Endothelial cell of umbilical vein (primary cell): ENCODE data around the gene MLC1. TPM values are rescaled to one million over a fixed set of nuclear protein-coding genes. Genes with fewer than 3 reads are reported as not detected.

Experiments used
- BruUV-seq: library from RNA; stranded (reverse); fragments of 400-500 nt; replicated peaks from 2 replicates; lab custom pipeline; 2021; lab: Mats Ljungman, UMichigan
- CTCF ChIA-PET: fragments of 300-600, 350-600 bp; sonication (Branson Sonifier 250); formaldehyde crosslinking; loops from one replicate; lab custom pipeline; 2021; ENCODE audit warnings: antibody characterized with exemption, inconsistent platforms; lab: Charles Lee
- POLR2A ChIA-PET: fragments of 300-600, 350-600 bp; sonication (Branson Sonifier 250); formaldehyde crosslinking; loops from one replicate; lab custom pipeline; 2021; ENCODE audit warnings: antibody characterized with exemption, inconsistent platforms; lab: Charles Lee
- DNase-seq: peaks from one replicate; pipeline ENCODE4 v3.0.0-alpha.2; 2011; ENCODE audit warnings: low read depth, low spot score
- FAIRE-seq: peaks from 2 replicates; lab custom pipeline; 2011; peaks lifted over from hg19 to GRCh38; lab: Jason Lieb, UNC
- H2AFZ ChIP-seq: 2 replicates; pipeline ENCODE4 v1.6.0; 2012; ENCODE audit warnings: low read depth, low read length, control low read depth, inconsistent platforms
- H3K27ac ChIP-seq: 2 replicates; pipeline ENCODE4 v1.5.1; 2011; ENCODE audit warnings: low read depth, mild to moderate bottlenecking, control low read depth, low read length, moderate library complexity; ENCODE audit not compliant: insufficient read depth
- H3K27me3 ChIP-seq, 2 experiments: 2 replicates each; pipeline versions ENCODE4 v1.6.0 to v1.6.1; 2011; ENCODE audit warnings: low read length in 2 of 2, mixed read lengths in 1 of 2; ENCODE audit not compliant: control insufficient read depth in 2 of 2, insufficient read depth in 2 of 2
- H3K36me3 ChIP-seq, 2 experiments: 2 replicates in 1 of 2; 3 replicates in 1 of 2; pipeline ENCODE4 v1.5.1; 2011; ENCODE audit warnings: low read length in 2 of 2, mild to moderate bottlenecking in 1 of 2, moderate library complexity in 1 of 2; ENCODE audit not compliant: control insufficient read depth in 2 of 2, insufficient read depth in 2 of 2; ENCODE audit errors: extremely low read depth in 1 of 2
- H3K4me1 ChIP-seq: 3 replicates; pipeline ENCODE4 v1.5.1; 2011; ENCODE audit warnings: mild to moderate bottlenecking, low read length; ENCODE audit not compliant: control insufficient read depth, insufficient read depth; ENCODE audit errors: extremely low read depth
- H3K4me2 ChIP-seq: 2 replicates; pipeline ENCODE4 v1.6.1; 2011; ENCODE audit warnings: low read length, control low read depth, mixed read lengths; ENCODE audit not compliant: insufficient read depth
- H3K4me3 ChIP-seq, 3 experiments: fragments of 200-600 bp in 1 of 3; sonication (generic), shearing (Covaris generic) in 1 of 3; replicated peaks in 1 of 3; 2 replicates each; pipeline ENCODE4 v1.5.1; 2011 to 2016; ENCODE audit warnings: control low read depth in 3 of 3, low read length in 3 of 3, mild to moderate bottlenecking in 2 of 3, inconsistent platforms in 1 of 3, low read depth in 1 of 3, moderate library complexity in 1 of 3; ENCODE audit not compliant: insufficient read depth in 1 of 3
- H3K79me2 ChIP-seq: 2 replicates; pipeline ENCODE4 v1.6.0; 2012; ENCODE audit warnings: low read length, inconsistent platforms; ENCODE audit not compliant: control insufficient read depth, insufficient read depth
- H3K9ac ChIP-seq: replicated peaks from 2 replicates; pipeline ENCODE3; 2011; ENCODE audit warnings: low read length, control low read depth; ENCODE audit not compliant: insufficient read depth; ENCODE audit errors: extremely low read depth
- H3K9me1 ChIP-seq: replicated peaks from 3 replicates; pipeline ENCODE4 v1.6.0; 2011; ENCODE audit warnings: mild to moderate bottlenecking, low read length; ENCODE audit not compliant: control insufficient read depth, insufficient read depth; ENCODE audit errors: extremely low read depth
- H3K9me3 ChIP-seq: replicated peaks from 2 replicates; pipeline ENCODE4 v1.5.1; 2012; ENCODE audit warnings: low read length, inconsistent platforms; ENCODE audit not compliant: control insufficient read depth, insufficient read depth
- H4K20me1 ChIP-seq: replicated peaks from 2 replicates; pipeline ENCODE3; 2011; ENCODE audit warnings: mild to moderate bottlenecking, low read length; ENCODE audit not compliant: control insufficient read depth, insufficient read depth; ENCODE audit errors: extremely low read depth
- EZH2 ChIP-seq: IDR thresholded peaks from 2 replicates; pipeline ENCODE4 v1.6.1; 2012; ENCODE audit warnings: borderline replicate concordance, low read depth, mild to moderate bottlenecking, moderate library complexity, low read length, inconsistent platforms; ENCODE audit not compliant: severe bottlenecking
- FOS ChIP-seq: IDR thresholded peaks from 2 replicates; pipeline ENCODE4 v1.6.1; 2011; ENCODE audit warnings: mild to moderate bottlenecking, low read length, moderate library complexity, borderline replicate concordance; ENCODE audit not compliant: insufficient read depth
- GATA2 ChIP-seq: IDR thresholded peaks from 2 replicates; pipeline ENCODE4 v1.7.0; 2011; ENCODE audit warnings: low read depth, mild to moderate bottlenecking, moderate library complexity, mixed read lengths, low read length; ENCODE audit not compliant: insufficient read length, insufficient read depth
- JUN ChIP-seq: IDR thresholded peaks from 2 replicates; pipeline ENCODE4 v1.6.1; 2011; ENCODE audit warnings: borderline replicate concordance, low read depth; ENCODE audit not compliant: insufficient read length, insufficient read depth
- MYC ChIP-seq: IDR thresholded peaks from one replicate; pipeline ENCODE4 v1.6.1; 2011; ENCODE audit warnings: mild to moderate bottlenecking, low read depth, low read length
- POLR2A ChIP-seq: IDR thresholded peaks from 2 replicates; pipeline ENCODE4 v1.6.1; 2012; ENCODE audit warnings: low read depth, mild to moderate bottlenecking, control low read depth, low read length
- POLR2AphosphoS5 ChIP-seq: IDR thresholded peaks from 2 replicates; pipeline ENCODE4 v1.6.1; 2012; ENCODE audit warnings: low read depth, mild to moderate bottlenecking, control low read depth, low read length, moderate library complexity; ENCODE audit not compliant: insufficient read depth
- dilution Hi-C: fragments of 300-500 bp; cut with MboI; formaldehyde crosslinking; loops from one replicate; pipeline ENCODE4 v1.15.0; 2019; ENCODE audit warnings: low sequenced_read_pairs; ENCODE audit not compliant: extremely low pct_ligation_motif_present
- intact Hi-C: fragments of 100-400 bp; cut with micrococcal nuclease; formaldehyde crosslinking; loops from one replicate; pipeline ENCODE4 v1.10.0; 2022
- polyA plus RNA-seq, 4 experiments: library from polyadenylated mRNA; depleted of rRNA in 3 of 4; stranded (reverse) in 3 of 4; unstranded in 1 of 4; fragments of >200 nt; gene quantifications; 2 replicates each; pipeline versions ENCODE4 v1.2.1 to v1.2.3, GENCODE V29; 2011 to 2012; ENCODE audit warnings: missing spikeins in 1 of 4
- total RNA-seq: library from RNA; stranded (reverse); gene quantifications from 2 replicates; pipeline ENCODE4 v1.2.3, GENCODE V29; 2021
- TF ChIP-seq, protein P1 (sequence below): IDR thresholded peaks from 2 replicates; pipeline ENCODE4 v1.6.1; 2011; ENCODE audit not compliant: insufficient read depth, insufficient read length
- TF ChIP-seq, protein P2 (sequence below), 2 donors: IDR thresholded peaks; 1 replicate in 1 of 2; 2 replicates in 1 of 2; pipeline ENCODE4 v1.5.1; 2011; ENCODE audit warnings: low read length in 2 of 2, mild to moderate bottlenecking in 2 of 2, moderate library complexity in 2 of 2, control low read depth in 1 of 2, inconsistent platforms in 1 of 2, low read depth in 1 of 2; ENCODE audit not compliant: insufficient read depth in 1 of 2; ENCODE audit errors: extremely low read depth in 1 of 2

MLC1 gene
- total and polyA plus RNA-seq, 2 donors (not counting 3 experiments of a cell fraction or from before 2014, with no cell fraction given), result not detected

- no peak overlapping the region for H3K27ac ChIP-seq
- H3K27me3 ChIP-seq, result no peaks in the 10 kb centered on the region
- dilution Hi-C loops (no loop called here), intact Hi-C loops (no loop called here)
- H3K9ac ChIP-seq, result no peak overlapping the region
- no TSS peak for BruUV-seq
- H3K4me1 ChIP-seq, result peaks cover 10% of the 10 kb centered on the region
- DNase-seq (no peak), FAIRE-seq (no peak)
- no peak overlapping the region for H3K4me2 ChIP-seq
- no peaks in the 10 kb centered on the region for H3K9me1 ChIP-seq
- no peak overlapping the region for H3K4me3 ChIP-seq
- H3K36me3 ChIP-seq, result no peaks in the 10 kb centered on the region
- no peaks in the 10 kb centered on the region for H3K79me2 ChIP-seq
- ChIA-PET POLR2A (no interaction called here), CTCF (interaction anchor here (0.6 kb wide), 1 partner anchor 69 kb away, joined by 3 read pairs; no protein-coding TSS in a partner anchor)
- H2AFZ ChIP-seq, result no peak overlapping the region
- no peaks in the 10 kb centered on the region for H4K20me1 ChIP-seq
- no peaks in the 10 kb centered on the region for H3K9me3 ChIP-seq
- TF ChIP-seq FOS (no peak), JUN (no peak), POLR2A (no peak)
Measured at GRCh38 chr22:50107529-50107928, 22.3 kb upstream of the MLC1 start.

GRCh38 chr22:50105208-50106100 is 20.2 kb upstream of the MLC1 start:
- Histone ChIP-seq H3K27ac (no peak overlapping the region), H3K4me3 (no peak overlapping the region), H3K4me2 (no peak overlapping the region), H3K27me3 (no peaks in the 10 kb centered on the region), H3K9ac (no peak overlapping the region), H2AFZ (no peak overlapping the region), H3K9me3 (no peaks in the 10 kb centered on the region), H3K9me1 (no peaks in the 10 kb centered on the region), H3K79me2 (no peaks in the 10 kb centered on the region), H4K20me1 (no peaks in the 10 kb centered on the region), H3K36me3 (no peaks in the 10 kb centered on the region), H3K4me1 (no peaks in the 10 kb centered on the region)
- ChIA-PET CTCF (interaction anchor here (0.8 to 1.8 kb wide), 4 partner anchors 11 to 75 kb away, joined by 3 to 7 read pairs (median 4); no protein-coding TSS in a partner anchor), POLR2A (no interaction called here)
- TF ChIP-seq, protein P1, sequence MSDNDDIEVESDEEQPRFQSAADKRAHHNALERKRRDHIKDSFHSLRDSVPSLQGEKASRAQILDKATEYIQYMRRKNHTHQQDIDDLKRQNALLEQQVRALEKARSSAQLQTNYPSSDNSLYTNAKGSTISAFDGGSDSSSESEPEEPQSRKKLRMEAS, result no peak
- TF ChIP-seq GATA2, result no peak
- no peak for TF ChIP-seq FOS
- TF ChIP-seq MYC, result no peak
- TF ChIP-seq POLR2A, result no peak
- no peak for TF ChIP-seq POLR2AphosphoS5
- no peak for TF ChIP-seq JUN
- TF ChIP-seq, protein P2, sequence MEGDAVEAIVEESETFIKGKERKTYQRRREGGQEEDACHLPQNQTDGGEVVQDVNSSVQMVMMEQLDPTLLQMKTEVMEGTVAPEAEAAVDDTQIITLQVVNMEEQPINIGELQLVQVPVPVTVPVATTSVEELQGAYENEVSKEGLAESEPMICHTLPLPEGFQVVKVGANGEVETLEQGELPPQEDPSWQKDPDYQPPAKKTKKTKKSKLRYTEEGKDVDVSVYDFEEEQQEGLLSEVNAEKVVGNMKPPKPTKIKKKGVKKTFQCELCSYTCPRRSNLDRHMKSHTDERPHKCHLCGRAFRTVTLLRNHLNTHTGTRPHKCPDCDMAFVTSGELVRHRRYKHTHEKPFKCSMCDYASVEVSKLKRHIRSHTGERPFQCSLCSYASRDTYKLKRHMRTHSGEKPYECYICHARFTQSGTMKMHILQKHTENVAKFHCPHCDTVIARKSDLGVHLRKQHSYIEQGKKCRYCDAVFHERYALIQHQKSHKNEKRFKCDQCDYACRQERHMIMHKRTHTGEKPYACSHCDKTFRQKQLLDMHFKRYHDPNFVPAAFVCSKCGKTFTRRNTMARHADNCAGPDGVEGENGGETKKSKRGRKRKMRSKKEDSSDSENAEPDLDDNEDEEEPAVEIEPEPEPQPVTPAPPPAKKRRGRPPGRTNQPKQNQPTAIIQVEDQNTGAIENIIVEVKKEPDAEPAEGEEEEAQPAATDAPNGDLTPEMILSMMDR (IDR thresholded peaks at IDR 0.05; ENCODE audit: extremely low read depth in 1 of 2, insufficient read depth in 1 of 2, low read depth in 1 of 2, low read length in 2 of 2), result no peak
- TF ChIP-seq EZH2, result no peak
- peak; percentile 38 for DNase-seq
- dilution Hi-C loops (no loop called here), intact Hi-C loops (no loop called here)
- FAIRE-seq, result no peak
- BruUV-seq, result no TSS peak
